Activated CD8-positive, alpha-beta T cell treated with anti-CD3 and anti-CD28 coated beads, Interleukin-2, amount 10 ng/mL, durations not matched to agents 7 days and 5 days (primary cell): ENCODE data around the gene CCDC9B. TPM values are rescaled to one million over a fixed set of nuclear protein-coding genes. Genes with fewer than 3 reads are reported as not detected.

Experiments
- ATAC-seq: fragments of 150-1000 bp; cut with Tn5 transposase; one replicate; pipeline ENCODE4 v1.10.0; 2021; ENCODE audit warnings: moderate library complexity
- CTCF ChIA-PET: fragments of 350-600 bp; sonication (Branson Sonifier 250); formaldehyde crosslinking; loops from one replicate; lab custom pipeline; 2021; ENCODE audit warnings: antibody characterized with exemption; lab: Charles Lee
- POLR2A ChIA-PET: fragments of 350-600 bp; sonication (Branson Sonifier 250); formaldehyde crosslinking; loops from one replicate; lab custom pipeline; 2021; ENCODE audit warnings: antibody characterized with exemption; lab: Charles Lee
- DNase-seq: peaks from one replicate; pipeline ENCODE4 v3.0.0-alpha.2; 2020
- H3K27ac Mint-ChIP-seq: one replicate; pipeline ENCODE4 v1.8.0; 2021; ENCODE audit warnings: mild to moderate bottlenecking, mixed read lengths
- H3K27me3 Mint-ChIP-seq: one replicate; pipeline ENCODE4 v1.8.0; 2021; ENCODE audit warnings: low read depth, mixed read lengths
- H3K36me3 Mint-ChIP-seq: one replicate; pipeline ENCODE4 v1.8.0; 2021; ENCODE audit warnings: low read depth, mixed read lengths
- H3K4me1 Mint-ChIP-seq: one replicate; pipeline ENCODE4 v1.8.0; 2021; ENCODE audit warnings: low read depth, mixed read lengths
- H3K4me3 Mint-ChIP-seq: one replicate; pipeline ENCODE4 v1.8.0; 2021; ENCODE audit warnings: mild to moderate bottlenecking, mixed read lengths
- H3K9me3 Mint-ChIP-seq: one replicate; pipeline ENCODE4 v1.8.0; 2022; ENCODE audit warnings: mixed read lengths; ENCODE audit not compliant: insufficient read depth
- total RNA-seq, 2 experiments: library from RNA; stranded (reverse); gene quantifications; one replicate each; pipeline ENCODE4 v1.2.3, GENCODE V29; 2021

CCDC9B gene
- total RNA-seq, 2 experiments from 2014 or later = 0.76 to 0.84 TPM

DNA sequence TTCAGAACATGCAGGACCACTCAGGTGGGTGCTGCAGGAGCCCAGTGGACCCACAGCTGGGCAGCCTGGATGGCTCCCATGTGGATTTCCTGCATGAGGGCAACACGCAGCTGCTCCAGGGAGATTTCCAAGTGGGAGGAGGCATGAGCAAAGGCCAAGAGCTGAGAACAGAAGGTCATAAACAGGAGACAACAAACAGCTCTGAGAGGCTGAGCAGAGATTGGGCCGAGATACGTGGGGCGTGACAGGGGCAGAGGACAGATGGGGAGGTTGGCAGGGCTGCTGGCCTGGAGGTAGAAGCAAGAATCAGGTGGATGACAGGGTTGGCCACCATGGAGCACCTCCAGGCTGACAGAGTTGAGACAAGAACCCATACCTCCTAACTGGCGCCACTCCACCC lies 13.0 kb upstream of the CCDC9B start:
- CTCF ChIA-PET = interaction anchor here (0.8 to 5.6 kb wide), 4 partner anchors 9 to 28 kb away, joined by 4 to 32 read pairs (median 16); no protein-coding TSS in a partner anchor
- peaks cover 11% of the 10 kb centered on the region for H3K27me3 Mint-ChIP-seq
- H3K36me3 Mint-ChIP-seq = no peaks in the 10 kb centered on the region
- H3K27ac Mint-ChIP-seq = no peak overlapping the region
- H3K4me3 Mint-ChIP-seq = no peak overlapping the region
- no peaks in the 10 kb centered on the region for H3K9me3 Mint-ChIP-seq
- peaks cover 5% of the 10 kb centered on the region for H3K4me1 Mint-ChIP-seq
- no peak for DNase-seq
- POLR2A ChIA-PET = no interaction called here
- ATAC-seq = no peak

DNA sequence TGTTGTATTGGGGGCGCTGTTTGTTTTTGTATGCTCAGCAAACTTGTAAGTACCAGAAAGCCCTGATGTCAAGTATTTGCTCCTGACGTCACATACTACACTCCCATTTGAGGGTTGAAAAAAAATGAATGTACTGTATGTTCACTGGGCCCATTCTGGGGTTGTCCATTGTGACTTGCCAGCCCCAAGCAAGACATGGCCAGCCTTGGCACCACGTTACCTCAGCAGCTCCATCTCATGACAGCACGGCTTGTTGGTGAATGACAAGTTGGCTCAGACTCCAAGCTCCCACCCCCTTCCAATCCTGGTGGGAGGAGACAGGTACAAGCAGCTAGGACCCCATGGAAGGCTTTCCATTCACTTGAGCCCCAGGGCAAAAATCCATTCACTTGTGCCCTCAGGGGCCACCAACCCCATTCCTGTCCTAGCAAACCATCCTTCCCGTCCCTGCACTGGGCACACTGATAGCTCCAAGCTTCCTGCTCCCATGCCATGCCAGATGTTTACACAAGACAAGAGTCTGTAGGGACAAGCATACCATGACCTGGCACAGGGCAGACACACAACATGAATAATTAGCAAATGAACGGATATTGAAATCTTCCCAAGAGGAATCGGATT lies 11.7 kb upstream of the CCDC9B start:
- no peaks in the 10 kb centered on the region for H3K36me3 Mint-ChIP-seq
- no peak for DNase-seq
- no peak overlapping the region for H3K27ac Mint-ChIP-seq
- CTCF ChIA-PET = interaction anchor here (1.1 to 2.1 kb wide), 4 partner anchors 9 to 88 kb away, joined by 3 to 12 read pairs (median 8); partner anchors contain the start of genes BAHD1 and CCDC9B
- no peaks in the 10 kb centered on the region for H3K9me3 Mint-ChIP-seq
- no peaks in the 10 kb centered on the region for H3K4me1 Mint-ChIP-seq
- H3K27me3 Mint-ChIP-seq = peaks cover 11% of the 10 kb centered on the region
- no peak overlapping the region for H3K4me3 Mint-ChIP-seq
- no peak for ATAC-seq
- POLR2A ChIA-PET = no interaction called here

- H3K4me1 Mint-ChIP-seq = peaks cover 5% of the 10 kb centered on the region
- H3K27me3 Mint-ChIP-seq = peaks cover 6% of the 10 kb centered on the region
- DNase-seq (no peak), ATAC-seq (no peak)
- CTCF ChIA-PET = interaction anchor here (3.2 kb wide), 1 partner anchor 11 kb away, joined by 19 read pairs; no protein-coding TSS in a partner anchor
- POLR2A ChIA-PET = no interaction called here
- H3K36me3 Mint-ChIP-seq = no peaks in the 10 kb centered on the region
- no peaks in the 10 kb centered on the region for H3K9me3 Mint-ChIP-seq
- H3K27ac Mint-ChIP-seq = no peak overlapping the region
- no peak overlapping the region for H3K4me3 Mint-ChIP-seq
These were observed 8.4 kb upstream of the CCDC9B start for GRCh38 chr15:40349163-40349562.

GRCh38 chr15:40348474-40348870 lies 7.7 kb upstream of the CCDC9B start:
- no peak for DNase-seq
- H3K9me3 Mint-ChIP-seq = no peaks in the 10 kb centered on the region
- POLR2A ChIA-PET = interaction anchor here (1.4 kb wide), 1 partner anchor 9 kb away, joined by 4 read pairs; the partner anchor contains the start of gene DISP2
- H3K4me3 Mint-ChIP-seq = no peak overlapping the region
- H3K27me3 Mint-ChIP-seq = no peaks in the 10 kb centered on the region
- H3K27ac Mint-ChIP-seq = no peak overlapping the region
- ATAC-seq = no peak
- H3K4me1 Mint-ChIP-seq = peaks cover 5% of the 10 kb centered on the region
- no peaks in the 10 kb centered on the region for H3K36me3 Mint-ChIP-seq
- CTCF ChIA-PET = interaction anchor here (3.2 kb wide), 1 partner anchor 10 kb away, joined by 19 read pairs; no protein-coding TSS in a partner anchor

DNA sequence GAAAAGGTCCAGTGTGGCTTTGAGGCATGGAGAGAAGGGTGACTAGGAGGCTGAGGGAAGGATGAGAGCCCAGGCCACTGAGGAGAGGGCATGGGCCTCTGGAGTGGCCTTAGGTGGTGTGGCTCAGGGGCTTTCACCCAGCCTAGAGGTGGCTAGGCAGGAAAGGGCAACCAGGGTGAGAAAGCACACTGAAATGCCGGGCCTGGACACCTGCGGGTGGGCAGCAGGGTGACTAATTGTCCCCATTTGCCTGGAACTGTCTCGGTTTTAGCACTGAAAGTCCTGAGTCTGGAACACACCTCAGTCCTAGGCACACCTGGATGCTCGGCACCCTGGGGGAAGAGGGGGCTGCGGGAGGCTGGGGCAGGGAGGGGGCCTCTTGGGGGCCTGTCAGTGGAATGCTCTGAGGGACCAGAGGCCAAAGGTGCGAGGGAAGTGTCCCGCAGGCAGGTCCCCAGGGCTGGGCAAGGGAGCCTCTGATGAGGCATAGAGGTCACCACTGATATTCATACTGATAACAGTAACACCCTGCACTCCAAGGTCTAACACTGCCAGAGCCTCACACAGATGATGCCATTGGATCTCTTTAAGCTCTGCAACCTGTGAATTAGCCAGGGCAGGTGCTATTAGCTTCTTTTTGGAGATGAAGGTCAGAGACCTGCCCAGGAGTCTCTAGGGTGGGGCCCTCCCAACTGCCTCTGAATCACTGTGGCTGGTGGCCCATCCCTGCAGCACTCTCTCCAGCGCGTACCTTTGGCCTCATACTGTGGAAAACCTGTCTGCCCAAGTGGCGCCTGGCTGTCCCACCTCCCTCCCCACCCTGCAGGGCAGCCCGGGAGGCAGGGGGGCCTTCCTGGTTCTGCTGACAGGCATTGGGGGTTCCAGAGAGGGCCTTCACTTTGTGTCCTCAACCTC lies 7.1 kb upstream of the CCDC9B start:
- Mint-ChIP-seq H3K9me3 (no peaks in the 10 kb centered on the region), H3K27me3 (no peaks in the 10 kb centered on the region), H3K4me1 (peaks cover 5% of the 10 kb centered on the region), H3K27ac (no peak overlapping the region), H3K4me3 (no peak overlapping the region), H3K36me3 (no peaks in the 10 kb centered on the region)
- ATAC-seq (no peak), DNase-seq (no peak)
- ChIA-PET POLR2A (interaction anchor here (1.4 kb wide), 1 partner anchor 10 kb away, joined by 4 read pairs; the partner anchor contains the start of gene DISP2), CTCF (interaction anchor here (3.2 kb wide), 1 partner anchor 10 kb away, joined by 19 read pairs; no protein-coding TSS in a partner anchor)

GRCh38 chr15:40346579-40347558 lies 6.1 kb upstream of the CCDC9B start:
- ChIA-PET POLR2A (no interaction called here), CTCF (interaction anchor here (1.1 to 7.1 kb wide), 4 partner anchors 9 to 76 kb away, joined by 3 to 82 read pairs (median 27); partner anchors contain the start of gene INAFM2)
- Mint-ChIP-seq H3K9me3 (no peaks in the 10 kb centered on the region), H3K27me3 (no peaks in the 10 kb centered on the region), H3K36me3 (no peaks in the 10 kb centered on the region), H3K27ac (no peak overlapping the region), H3K4me3 (no peak overlapping the region), H3K4me1 (peaks cover 5% of the 10 kb centered on the region)
- ATAC-seq = no peak
- DNase-seq = no peak

GRCh38 chr15:40345867-40346578 lies 5.3 kb upstream of the CCDC9B start:
- Mint-ChIP-seq H3K4me1 (peaks cover 5% of the 10 kb centered on the region), H3K27me3 (no peaks in the 10 kb centered on the region), H3K4me3 (no peak overlapping the region), H3K36me3 (no peaks in the 10 kb centered on the region), H3K9me3 (no peaks in the 10 kb centered on the region), H3K27ac (no peak overlapping the region)
- no peak for ATAC-seq
- no peak for DNase-seq
- ChIA-PET CTCF (interaction anchor here (1.1 to 7.1 kb wide), 5 partner anchors 8 to 76 kb away, joined by 3 to 82 read pairs (median 15); partner anchors contain the start of genes INAFM2 and IVD), POLR2A (no interaction called here)

- H3K27ac Mint-ChIP-seq = no peak overlapping the region
- no peaks in the 10 kb centered on the region for H3K9me3 Mint-ChIP-seq
- DNase-seq (no peak), ATAC-seq (no peak)
- H3K27me3 Mint-ChIP-seq = no peaks in the 10 kb centered on the region
- H3K4me1 Mint-ChIP-seq = peaks cover 5% of the 10 kb centered on the region
- H3K36me3 Mint-ChIP-seq = no peaks in the 10 kb centered on the region
- POLR2A ChIA-PET = interaction anchor here (1.4 kb wide), 1 partner anchor 76 kb away, joined by 5 read pairs; no protein-coding TSS in a partner anchor
- CTCF ChIA-PET = interaction anchor here (1.2 to 7.1 kb wide), 24 partner anchors 7 to 152 kb away, joined by 3 to 82 read pairs (median 7); partner anchors contain the start of genes CHST14, DISP2, INAFM2 and IVD
- H3K4me3 Mint-ChIP-seq = no peak overlapping the region
These were observed 4.6 kb upstream of the CCDC9B start for GRCh38 chr15:40345225-40345866.

GRCh38 chr15:40344631-40345120 lies 3.9 kb upstream of the CCDC9B start:
- Mint-ChIP-seq H3K4me3 (no peak overlapping the region), H3K27ac (no peak overlapping the region), H3K9me3 (no peaks in the 10 kb centered on the region), H3K27me3 (no peaks in the 10 kb centered on the region), H3K36me3 (no peaks in the 10 kb centered on the region), H3K4me1 (peaks cover 5% of the 10 kb centered on the region)
- ChIA-PET POLR2A (interaction anchor here (1.4 kb wide), 1 partner anchor 76 kb away, joined by 5 read pairs; no protein-coding TSS in a partner anchor), CTCF (interaction anchor here (0.7 to 7.1 kb wide), 33 partner anchors 8 to 153 kb away, joined by 3 to 82 read pairs (median 6); partner anchors contain the start of genes BAHD1, CHST14, DISP2 and INAFM2)
- DNase-seq = peak; percentile 83
- peak; percentile 85 for ATAC-seq
